Nephron progenitor cell (in vitro differentiated cells): ENCODE measurements around the gene HMG20B.

Experiments
- DNase-seq: peaks from one replicate; pipeline ENCODE4 v3.0.0; 2021
- H3K27ac Mint-ChIP-seq: 2 replicates; pipeline ENCODE4 v1.8.0; 2021; ENCODE audit warnings: mild to moderate bottlenecking, moderate library complexity, mixed read lengths
- H3K27me3 Mint-ChIP-seq: 2 replicates; pipeline ENCODE4 v1.8.0; 2021; ENCODE audit warnings: mild to moderate bottlenecking, low read depth, mixed read lengths; ENCODE audit not compliant: poor library complexity
- H3K36me3 Mint-ChIP-seq: 2 replicates; pipeline ENCODE4 v1.8.0; 2021; ENCODE audit warnings: low read depth, mixed read lengths
- H3K4me1 Mint-ChIP-seq: 2 replicates; pipeline ENCODE4 v1.8.0; 2021; ENCODE audit warnings: mixed read lengths
- H3K4me3 Mint-ChIP-seq: 2 replicates; pipeline ENCODE4 v1.8.0; 2021; ENCODE audit warnings: mild to moderate bottlenecking, moderate library complexity, mixed read lengths
- H3K9me3 Mint-ChIP-seq: 2 replicates; pipeline ENCODE4 v1.8.0; 2021; ENCODE audit warnings: mild to moderate bottlenecking, moderate library complexity, mixed read lengths
- CTCF ChIP-seq: fragments of 200-600 bp; sonication (generic); IDR thresholded peaks from 2 replicates; pipeline ENCODE4 v1.5.0; 2021; ENCODE audit warnings: antibody characterized with exemption

HMG20B gene

GRCh38 chr19:3532154-3532786, 40.5 kb upstream of the HMG20B start:
- TF ChIP-seq CTCF: no peak
- H3K27ac Mint-ChIP-seq: no peak overlapping the region
- no peak overlapping the region for H3K4me3 Mint-ChIP-seq
- DNase-seq: no peak
- no peaks in the 10 kb centered on the region for H3K9me3 Mint-ChIP-seq
- H3K36me3 Mint-ChIP-seq: peaks cover 13% of the 10 kb centered on the region
- no peaks in the 10 kb centered on the region for H3K27me3 Mint-ChIP-seq
- H3K4me1 Mint-ChIP-seq: no peaks in the 10 kb centered on the region

GRCh38 chr19:3533033-3533432, 39.7 kb upstream of the HMG20B start:
- peaks cover 13% of the 10 kb centered on the region for H3K36me3 Mint-ChIP-seq
- no peaks in the 10 kb centered on the region for H3K9me3 Mint-ChIP-seq
- TF ChIP-seq CTCF: no peak
- H3K27me3 Mint-ChIP-seq: no peaks in the 10 kb centered on the region
- H3K27ac Mint-ChIP-seq: no peak overlapping the region
- no peak overlapping the region for H3K4me3 Mint-ChIP-seq
- no peaks in the 10 kb centered on the region for H3K4me1 Mint-ChIP-seq
- DNase-seq: no peak

GRCh38 chr19:3533563-3534216, 39.1 kb upstream of the HMG20B start:
- Mint-ChIP-seq H3K4me3 (no peak overlapping the region), H3K9me3 (no peaks in the 10 kb centered on the region), H3K27ac (no peak overlapping the region), H3K4me1 (no peaks in the 10 kb centered on the region), H3K36me3 (peaks cover 13% of the 10 kb centered on the region), H3K27me3 (no peaks in the 10 kb centered on the region)
- no peak for DNase-seq
- no peak for TF ChIP-seq CTCF

GRCh38 chr19:3534375-3535234, 38.1 kb upstream of the HMG20B start:
- no peak overlapping the region for H3K27ac Mint-ChIP-seq
- H3K36me3 Mint-ChIP-seq: peaks cover 16% of the 10 kb centered on the region

GRCh38 chr19:3535235-3535535, 37.6 kb upstream of the HMG20B start:
- no peak overlapping the region for H3K4me3 Mint-ChIP-seq
- no peaks in the 10 kb centered on the region for H3K9me3 Mint-ChIP-seq
- H3K27ac Mint-ChIP-seq: no peak overlapping the region
- peaks cover 19% of the 10 kb centered on the region for H3K36me3 Mint-ChIP-seq
- H3K4me1 Mint-ChIP-seq: peaks cover 6% of the 10 kb centered on the region
- no peak for TF ChIP-seq CTCF
- no peak for DNase-seq
- H3K27me3 Mint-ChIP-seq: no peaks in the 10 kb centered on the region

More at GRCh38 chr19:3534375-3535234, 38.1 kb upstream of the HMG20B start:
- TF ChIP-seq CTCF: no peak
- no peaks in the 10 kb centered on the region for H3K27me3 Mint-ChIP-seq
- peaks cover 5% of the 10 kb centered on the region for H3K4me1 Mint-ChIP-seq
- no peak overlapping the region for H3K4me3 Mint-ChIP-seq
- no peaks in the 10 kb centered on the region for H3K9me3 Mint-ChIP-seq
- DNase-seq: no peak
